Neuronal stem cell (in vitro differentiated cells): ENCODE measurements around the gene C16orf78.

Experiments used
- DNase-seq: peaks from one replicate; pipeline ENCODE4 v3.0.0-alpha.2; 2013; ENCODE audit warnings: low spot score
- H2AFZ ChIP-seq: one replicate; pipeline ENCODE4 v1.6.1; 2013; ENCODE audit warnings: mild to moderate bottlenecking, low read length, inconsistent platforms
- H2AK5ac ChIP-seq: 2 replicates; pipeline ENCODE4 v1.6.1; 2013; ENCODE audit warnings: low read depth, mild to moderate bottlenecking, inconsistent platforms, low read length, moderate library complexity, mixed read lengths
- H2BK120ac ChIP-seq: 2 replicates; pipeline ENCODE4 v1.6.1; 2013; ENCODE audit warnings: low read depth, mild to moderate bottlenecking, inconsistent platforms, low read length, moderate library complexity, mixed read lengths
- H2BK12ac ChIP-seq: one replicate; pipeline ENCODE4 v1.6.1; 2013; ENCODE audit warnings: low read length, inconsistent platforms
- H2BK15ac ChIP-seq: 2 replicates; pipeline ENCODE4 v1.6.1; 2013; ENCODE audit warnings: mild to moderate bottlenecking, low read length, inconsistent platforms, mixed read lengths
- H2BK5ac ChIP-seq: one replicate; pipeline ENCODE4 v1.6.1; 2013; ENCODE audit warnings: inconsistent platforms, mild to moderate bottlenecking, low read length, moderate library complexity
- H3K14ac ChIP-seq: one replicate; pipeline ENCODE4 v1.6.1; 2013; ENCODE audit warnings: low read length, inconsistent platforms
- H3K18ac ChIP-seq: 2 replicates; pipeline ENCODE4 v1.6.1; 2013; ENCODE audit warnings: low read length, inconsistent platforms
- H3K23ac ChIP-seq: 2 replicates; pipeline ENCODE4 v1.6.1; 2013; ENCODE audit warnings: low read depth, mild to moderate bottlenecking, mixed read lengths, low read length, inconsistent platforms; ENCODE audit not compliant: poor library complexity
- H3K27ac ChIP-seq: replicated peaks from 3 replicates; pipeline ENCODE4 v1.5.1; 2013; ENCODE audit warnings: low read length, inconsistent platforms
- H3K27me3 ChIP-seq, 3 experiments: 2 replicates each; pipeline ENCODE4 v1.6.1; 2013; ENCODE audit warnings: low read length in 3 of 3, mild to moderate bottlenecking in 2 of 3, inconsistent platforms in 1 of 3, low read depth in 1 of 3, mixed read lengths in 1 of 3, moderate library complexity in 1 of 3; ENCODE audit not compliant: control insufficient read depth in 3 of 3, insufficient read depth in 3 of 3
- H3K36me3 ChIP-seq, 2 donors: replicated peaks in 1 of 2; 2 replicates each; pipeline ENCODE4 v1.6.1; 2013; ENCODE audit warnings: low read length in 2 of 2; ENCODE audit not compliant: control insufficient read depth in 2 of 2, insufficient read depth in 2 of 2
- H3K4ac ChIP-seq: 2 replicates; pipeline ENCODE4 v1.6.1; 2013; ENCODE audit warnings: inconsistent platforms, mild to moderate bottlenecking, low read length, moderate library complexity
- H3K4me1 ChIP-seq, 2 donors: 1 replicate in 1 of 2; 2 replicates in 1 of 2; pipeline ENCODE4 v1.6.1; 2013; ENCODE audit warnings: low read length in 2 of 2, low read depth in 1 of 2; ENCODE audit not compliant: control insufficient read depth in 2 of 2, insufficient read depth in 1 of 2
- H3K4me2 ChIP-seq: one replicate; pipeline ENCODE4 v1.6.1; 2013; ENCODE audit warnings: mild to moderate bottlenecking, low read length, inconsistent platforms; ENCODE audit not compliant: insufficient read depth, poor library complexity, severe bottlenecking
- H3K4me3 ChIP-seq, 2 donors: 2 replicates each; pipeline ENCODE4 v1.5.1; 2013; ENCODE audit warnings: low read length in 2 of 2, mild to moderate bottlenecking in 2 of 2, inconsistent platforms in 1 of 2, moderate library complexity in 1 of 2
- H3K79me1 ChIP-seq: one replicate; pipeline ENCODE4 v1.6.1; 2013; ENCODE audit warnings: low read depth, mild to moderate bottlenecking, inconsistent platforms, low read length, moderate library complexity
- H3K9ac ChIP-seq: one replicate; pipeline ENCODE4 v1.6.1; 2013; ENCODE audit warnings: mild to moderate bottlenecking, low read depth, low read length, inconsistent platforms; ENCODE audit not compliant: poor library complexity
- H3K9me3 ChIP-seq, 2 donors: replicated peaks in 1 of 2; 2 replicates each; pipeline versions ENCODE3 to v1.6.1; 2013; ENCODE audit warnings: low read length in 2 of 2, mild to moderate bottlenecking in 2 of 2, inconsistent platforms in 1 of 2, low read depth in 1 of 2, mixed read lengths in 1 of 2, moderate library complexity in 1 of 2; ENCODE audit not compliant: control insufficient read depth in 2 of 2, insufficient read depth in 1 of 2
- H4K8ac ChIP-seq: one replicate; pipeline ENCODE4 v1.6.1; 2013; ENCODE audit warnings: low read depth, mild to moderate bottlenecking, inconsistent platforms, low read length, moderate library complexity
- H4K91ac ChIP-seq: one replicate; pipeline ENCODE4 v1.6.1; 2013; ENCODE audit warnings: low read length, low read depth, mild to moderate bottlenecking, inconsistent platforms; ENCODE audit not compliant: poor library complexity
- WGBS, 2 donors: extraction: QIAGEN DNeasy Blood & Tissue Kit; methylation state at CpG; one replicate each; pipeline ENCODE4 v1.1.7; 2013; ENCODE audit warnings: missing lambda C conversion rate in 2 of 2, mixed read lengths in 1 of 2; ENCODE audit not compliant: insufficient read length in 2 of 2, insufficient replicate concordance in 1 of 2; ENCODE audit errors: extremely low coverage in 2 of 2; 5-methylcytosine and 5-hydroxymethylcytosine counted together

C16orf78 gene

GRCh38 chr16:49365711-49366509 is 7.7 kb upstream of the C16orf78 start:
- H3K9me3 ChIP-seq, result no peaks in the 10 kb centered on the region
- H2BK120ac ChIP-seq, result no peak overlapping the region
- no peak overlapping the region for H2BK5ac ChIP-seq
- H2BK12ac ChIP-seq, result no peak overlapping the region
- H4K8ac ChIP-seq, result no peak overlapping the region
- DNase-seq, result no peak
- no peaks in the 10 kb centered on the region for H3K79me1 ChIP-seq
- H3K4me2 ChIP-seq, result no peak overlapping the region
- H3K27ac ChIP-seq, result no peak overlapping the region
- peaks cover 0 to 17% (median 0%) of the 10 kb centered on the region in 3 experiments for H3K27me3 ChIP-seq
- no peaks in the 10 kb centered on the region for H3K4me1 ChIP-seq
- H4K91ac ChIP-seq, result no peak overlapping the region
- H3K14ac ChIP-seq, result no peak overlapping the region
- H3K36me3 ChIP-seq, result no peaks in the 10 kb centered on the region
- H3K23ac ChIP-seq, result no peak overlapping the region
- no CpG with 5 or more reads among the region's 4 CpGs for WGBS, 2 donors
- no peak overlapping the region for H2AK5ac ChIP-seq
- H3K4me3 ChIP-seq, result no peak overlapping the region
- no peak overlapping the region for H3K9ac ChIP-seq
- no peak overlapping the region for H3K18ac ChIP-seq
- no peak overlapping the region for H3K4ac ChIP-seq
- no peak overlapping the region for H2AFZ ChIP-seq
- H2BK15ac ChIP-seq, result no peak overlapping the region

GRCh38 chr16:49366669-49367068 is 6.9 kb upstream of the C16orf78 start:
- Histone ChIP-seq H3K4ac (no peak overlapping the region), H3K27me3 (peaks cover 0 to 17% (median 0%) of the 10 kb centered on the region in 3 experiments), H3K9me3 (no peaks in the 10 kb centered on the region), H2BK15ac (no peak overlapping the region), H3K36me3 (no peaks in the 10 kb centered on the region), H3K4me1 (no peaks in the 10 kb centered on the region), H3K9ac (no peak overlapping the region), H3K27ac (no peak overlapping the region), H4K91ac (no peak overlapping the region), H3K4me2 (no peak overlapping the region), H2BK5ac (no peak overlapping the region), H2AFZ (no peak overlapping the region), H3K18ac (no peak overlapping the region), H2AK5ac (no peak overlapping the region), H3K4me3 (no peak overlapping the region), H3K23ac (no peak overlapping the region), H2BK120ac (no peak overlapping the region), H4K8ac (no peak overlapping the region), H3K14ac (no peak overlapping the region), H3K79me1 (no peaks in the 10 kb centered on the region), H2BK12ac (no peak overlapping the region)
- DNase-seq, result no peak
- WGBS, 2 donors, result no CpG with 5 or more reads among the region's 3 CpGs

GRCh38 chr16:49369651-49370611 is 3.7 kb upstream of the C16orf78 start:
- Histone ChIP-seq H4K91ac (no peak overlapping the region), H2BK120ac (no peak overlapping the region), H3K79me1 (no peaks in the 10 kb centered on the region), H3K4me1 (no peaks in the 10 kb centered on the region), H3K36me3 (no peaks in the 10 kb centered on the region), H2BK5ac (no peak overlapping the region), H3K4ac (no peak overlapping the region), H3K18ac (no peak overlapping the region), H3K27ac (no peak overlapping the region), H3K14ac (no peak overlapping the region), H3K4me2 (no peak overlapping the region), H2BK12ac (no peak overlapping the region), H2BK15ac (no peak overlapping the region), H3K4me3 (peak overlapping the region in 1 of 2 donors; percentile 62), H3K27me3 (peaks cover 0 to 16% (median 0%) of the 10 kb centered on the region in 3 experiments), H3K23ac (no peak overlapping the region), H3K9ac (no peak overlapping the region), H4K8ac (no peak overlapping the region), H2AFZ (no peak overlapping the region), H3K9me3 (no peaks in the 10 kb centered on the region), H2AK5ac (no peak overlapping the region)
- WGBS, 2 donors, result no CpG with 5 or more reads among the region's 3 CpGs
- no peak for DNase-seq

- no peak overlapping the region for H2AK5ac ChIP-seq
- H2BK12ac ChIP-seq, result no peak overlapping the region
- H3K9me3 ChIP-seq, result no peaks in the 10 kb centered on the region
- no CpG with 5 or more reads among the region's 4 CpGs for WGBS, 2 donors
- H3K36me3 ChIP-seq, result no peaks in the 10 kb centered on the region
- H3K18ac ChIP-seq, result no peak overlapping the region
- peaks cover 0 to 6% (median 0%) of the 10 kb centered on the region in 3 experiments for H3K27me3 ChIP-seq
- no peak overlapping the region for H2BK5ac ChIP-seq
- H3K14ac ChIP-seq, result no peak overlapping the region
- H3K4ac ChIP-seq, result no peak overlapping the region
- no peak overlapping the region for H3K4me3 ChIP-seq
- no peak overlapping the region for H2BK15ac ChIP-seq
- H2BK120ac ChIP-seq, result no peak overlapping the region
- H3K27ac ChIP-seq, result no peak overlapping the region
- no peak overlapping the region for H3K4me2 ChIP-seq
- H3K79me1 ChIP-seq, result no peaks in the 10 kb centered on the region
- H2AFZ ChIP-seq, result no peak overlapping the region
- DNase-seq, result no peak
- no peak overlapping the region for H4K8ac ChIP-seq
- H3K9ac ChIP-seq, result no peak overlapping the region
- H3K4me1 ChIP-seq, result no peaks in the 10 kb centered on the region
- no peak overlapping the region for H4K91ac ChIP-seq
- H3K23ac ChIP-seq, result no peak overlapping the region
Measured at GRCh38 chr16:49376206-49376605, 2.6 kb downstream of the C16orf78 start.
